ENCODE measurements around the gene MACROH2A1.
"Not testable (repeated sequence)": the region's sequence is repeated elsewhere in the genome, so short reads cannot be mapped to it uniquely, and the experiment has no call there.

Gene MACROH2A1

GRCh38 chr5:135376961-135377624, 21.9 kb downstream of the MACROH2A1 start:
- no peak for DNase-seq (ENCODE audit: low read depth)

- DNase-seq (ENCODE audit: low read depth) = no peak
Measured at GRCh38 chr5:135375040-135375793, 23.8 kb downstream of the MACROH2A1 start.

- DNase-seq (ENCODE audit: low read depth) = no peak
Measured at GRCh38 chr5:135373736-135374515, 25.1 kb downstream of the MACROH2A1 start.

- no peak for DNase-seq (ENCODE audit: low read depth)
Measured at GRCh38 chr5:135372654-135373381, 26.2 kb downstream of the MACROH2A1 start.

GRCh38 chr5:135371622-135372232, 27.3 kb downstream of the MACROH2A1 start:
- DNase-seq (ENCODE audit: low read depth) = no peak

GRCh38 chr5:135369952-135370351, 29.1 kb downstream of the MACROH2A1 start:
- no peak for DNase-seq (ENCODE audit: low read depth)

GRCh38 chr5:135367554-135367953, 31.5 kb downstream of the MACROH2A1 start:
- no peak for DNase-seq (ENCODE audit: low read depth)

- DNase-seq (ENCODE audit: low read depth) = no peak
Measured at GRCh38 chr5:135367076-135367475, 32.0 kb downstream of the MACROH2A1 start.

GRCh38 chr5:135365281-135365680, 33.8 kb downstream of the MACROH2A1 start:
- DNase-seq (ENCODE audit: low read depth) = no peak

- no peak for DNase-seq (ENCODE audit: low read depth)
Measured at GRCh38 chr5:135364421-135365262, 34.4 kb downstream of the MACROH2A1 start.

- DNase-seq (ENCODE audit: low read depth) = not testable (repeated sequence)
Measured at GRCh38 chr5:135363342-135363741, 35.7 kb downstream of the MACROH2A1 start.

GRCh38 chr5:135362102-135362501, 36.9 kb downstream of the MACROH2A1 start:
- no peak for DNase-seq (ENCODE audit: low read depth)

GRCh38 chr5:135360278-135361274, 38.5 kb downstream of the MACROH2A1 start:
- no peak for DNase-seq (ENCODE audit: low read depth)

- DNase-seq (ENCODE audit: low read depth) = no peak
Measured at GRCh38 chr5:135359374-135360165, 39.5 kb downstream of the MACROH2A1 start.

GRCh38 chr5:135357685-135358084, 41.3 kb downstream of the MACROH2A1 start:
- no peak for DNase-seq (ENCODE audit: low read depth)

GRCh38 chr5:135356522-135357318, 42.3 kb downstream of the MACROH2A1 start:
- peak; percentile 46 for DNase-seq (ENCODE audit: low read depth)

- DNase-seq (ENCODE audit: low read depth) = no peak
Measured at GRCh38 chr5:135355169-135355568, 43.9 kb downstream of the MACROH2A1 start.
